OCI-LY1 (cell line): ENCODE measurements around the gene MXI1.

ENCODE experiments used
- CTCF ChIP-seq: fragments of 200-600 bp; sonication (generic), shearing (Covaris generic); IDR thresholded peaks from 2 replicates; pipeline ENCODE4 v1.5.1; 2017; ENCODE audit warnings: mild to moderate bottlenecking, antibody characterized with exemption, low read length, moderate library complexity, mixed read lengths
- EZH2 ChIP-seq: fragments of 200-600 bp; sonication (generic), shearing (Covaris generic); IDR thresholded peaks from 2 replicates; pipeline ENCODE4 v1.8.0; 2017; ENCODE audit warnings: borderline replicate concordance, mixed run types, mild to moderate bottlenecking, antibody characterized with exemption, low read length, moderate library complexity, mixed read lengths

- TF ChIP-seq CTCF (no peak), EZH2 (no peak)
These were observed 7.0 kb downstream of the MXI1 start for GRCh38 chr10:110214371-110214826.
